Transverse colon (tissue), 4 donors: Measurements from ENCODE around the gene AVEN.

Experiments
- CTCF ChIP-seq, 5 experiments: fragments of 200-600 bp in 3 of 5; fragments of 450-650 bp in 2 of 5; sonication (generic) in 3 of 5; IDR thresholded peaks; 1 replicate in 2 of 5; 2 replicates in 3 of 5; pipeline ENCODE4 v1.5.1; 2016 to 2017; ENCODE audit warnings: antibody characterized with exemption in 5 of 5, inconsistent platforms in 3 of 5, mild to moderate bottlenecking in 2 of 5, moderate library complexity in 1 of 5
- EP300 ChIP-seq: sonication (generic); formaldehyde crosslinking; IDR thresholded peaks from one replicate; pipeline ENCODE4 v1.6.1; 2017; ENCODE audit warnings: antibody characterized with exemption, low read depth
- POLR2A ChIP-seq: fragments of 450-650 bp; IDR thresholded peaks from one replicate; pipeline ENCODE4 v1.6.1; 2016; ENCODE audit warnings: antibody characterized with exemption, mild to moderate bottlenecking, moderate library complexity
- POLR2AphosphoS5 ChIP-seq, 3 donors: sonication (generic); formaldehyde crosslinking; IDR thresholded peaks; one replicate each; pipeline ENCODE4 v1.6.1; 2016; ENCODE audit warnings: antibody characterized with exemption in 3 of 3

- TF ChIP-seq POLR2A, result no peak
- TF ChIP-seq POLR2AphosphoS5 (IDR thresholded peaks at IDR 0.05), result no peak
- no peak for TF ChIP-seq CTCF (IDR thresholded peaks at IDR 0.05)
- TF ChIP-seq EP300, result no peak
These were observed 39.9 kb upstream of the AVEN start for GRCh38 chr15:34078900-34079299.
